ENCODE data around the gene CEP70.
"Not testable (repeated sequence)": the region's sequence is repeated elsewhere in the genome, so short reads cannot be mapped to it uniquely, and the experiment has no call there.

The CEP70 gene

DNA sequence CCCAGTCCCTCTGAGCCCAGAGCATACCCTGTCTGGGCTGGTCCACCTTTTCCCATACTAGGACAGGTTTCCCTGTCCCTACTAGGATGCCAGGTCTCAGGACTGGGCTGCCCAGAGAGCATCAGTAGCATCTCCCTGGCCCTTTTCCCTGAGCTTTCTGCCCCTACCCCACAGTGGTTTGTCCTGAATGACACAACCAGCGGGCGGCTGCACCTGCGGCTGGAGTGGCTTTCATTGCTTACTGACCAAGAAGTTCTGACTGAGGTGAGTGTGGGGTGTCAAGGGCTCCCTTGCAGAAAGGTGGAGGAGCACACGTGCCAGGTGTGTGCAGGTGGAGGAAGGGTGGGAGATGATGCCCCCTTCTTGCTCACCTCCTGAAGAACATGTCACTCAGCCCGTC is 126.1 kb downstream of the CEP70 start:
- no peak for DNase-seq

DNA sequence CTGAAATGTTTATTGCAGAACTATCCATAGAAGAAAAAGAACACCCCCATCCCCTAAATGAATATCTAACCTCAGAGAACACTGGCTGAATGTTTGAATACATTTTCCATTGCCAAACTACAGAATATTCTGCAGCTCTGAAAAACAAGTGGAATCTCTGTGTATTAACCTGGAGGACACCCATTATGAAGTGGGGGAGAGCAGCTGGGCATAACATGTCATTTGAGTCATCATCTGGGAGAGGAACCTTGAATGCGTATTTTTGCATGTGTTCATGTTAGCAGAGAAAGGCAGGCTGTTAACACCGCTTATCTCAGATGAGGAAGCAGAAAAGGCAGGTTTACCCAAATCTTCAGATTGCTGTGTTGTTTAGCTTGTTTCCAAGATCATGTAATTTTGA is 128.1 kb downstream of the CEP70 start:
- DNase-seq, result no peak

DNA sequence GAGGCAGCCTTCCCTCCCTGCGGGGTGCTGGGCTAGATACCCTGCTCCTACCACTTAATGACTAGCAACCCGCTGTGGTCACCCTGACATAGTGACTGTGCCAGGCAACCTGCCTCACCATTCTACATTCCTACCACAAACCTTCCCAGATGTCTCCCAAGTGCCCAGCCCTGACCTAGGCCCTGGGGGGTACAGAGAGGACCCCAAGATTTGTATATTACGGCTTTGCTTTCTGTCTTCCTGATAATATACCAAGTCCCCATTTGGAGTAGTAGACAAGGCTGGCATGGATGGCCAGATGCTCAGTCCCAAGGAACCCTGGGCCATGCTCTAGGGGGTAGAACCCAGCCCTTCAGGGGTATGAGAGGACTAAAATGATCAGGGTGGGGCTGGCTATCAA is 128.6 kb downstream of the CEP70 start:
- DNase-seq, result no peak

DNA sequence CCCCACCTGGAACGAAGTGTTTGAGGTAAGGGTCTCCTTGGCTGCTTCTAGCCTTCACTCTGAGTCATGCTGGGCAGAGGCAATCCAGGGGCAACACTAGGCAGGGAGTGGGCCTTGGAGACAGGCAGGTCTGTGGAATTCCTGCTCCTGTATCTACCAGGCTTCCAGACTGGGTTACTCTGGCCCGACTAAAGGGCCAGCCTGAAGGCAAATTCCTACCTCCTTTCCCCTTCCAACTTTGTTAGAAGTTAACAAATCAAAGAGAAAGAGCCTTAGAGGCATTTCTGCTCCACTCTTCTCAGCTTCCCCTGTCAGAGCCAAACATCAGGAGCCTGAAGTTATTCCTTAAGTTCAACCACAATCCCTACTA is 129.6 kb downstream of the CEP70 start:
- DNase-seq, result no peak

DNA sequence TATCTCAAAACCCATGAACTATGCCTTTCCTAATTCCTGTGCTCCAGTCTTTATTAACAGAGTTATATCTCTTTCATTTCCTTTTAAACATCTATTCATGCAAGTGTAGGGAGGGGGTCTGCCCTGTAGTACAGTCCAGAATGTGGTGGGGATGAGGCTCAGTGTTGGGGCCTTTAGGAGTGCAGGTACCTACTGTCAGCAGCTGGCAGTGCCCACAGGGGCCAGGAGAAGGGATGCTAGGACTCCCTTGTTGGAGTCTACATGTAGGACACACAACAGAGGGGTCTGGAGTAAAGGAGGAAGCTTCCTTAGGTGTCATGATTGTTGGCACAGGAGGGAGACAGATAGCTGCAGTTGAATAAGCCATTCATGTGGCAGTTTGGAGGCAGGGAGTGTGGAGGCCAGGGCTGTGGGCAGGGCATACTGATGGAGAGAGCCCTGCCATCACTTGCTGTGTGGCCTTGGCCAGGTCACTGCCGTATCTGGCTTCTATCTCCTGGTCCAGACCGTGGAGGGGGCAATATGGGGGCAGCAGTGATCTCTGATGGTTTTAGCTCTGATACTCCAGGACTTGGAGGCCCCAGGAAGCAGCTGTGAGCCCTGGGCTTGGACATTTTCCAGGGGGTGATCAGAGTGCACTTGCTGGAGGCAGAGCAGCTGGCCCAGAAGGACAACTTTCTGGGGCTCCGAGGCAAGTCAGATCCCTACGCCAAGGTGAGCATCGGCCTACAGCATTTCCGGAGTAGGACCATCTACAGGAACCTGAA is 130.2 kb downstream of the CEP70 start:
- no peak for DNase-seq

DNA sequence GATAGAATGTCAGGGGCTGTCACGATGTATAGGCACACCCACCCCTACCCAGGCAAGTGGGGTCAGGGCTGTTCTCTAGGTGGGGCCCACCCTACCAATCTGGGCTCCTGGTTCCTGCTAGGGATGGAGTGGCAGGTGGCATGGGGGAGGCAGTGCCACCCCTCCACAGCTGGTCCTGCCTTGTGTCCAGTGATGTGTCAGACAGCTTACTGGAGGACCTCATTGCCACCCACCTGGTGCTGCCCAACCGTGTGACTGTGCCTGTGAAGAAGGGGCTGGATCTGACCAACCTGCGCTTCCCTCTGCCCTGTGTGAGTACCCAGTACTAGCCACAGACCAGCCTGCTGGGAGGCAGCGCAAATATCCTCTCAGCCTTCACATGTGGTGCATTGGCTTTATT is 132.2 kb downstream of the CEP70 start:
- no peak for DNase-seq

DNA sequence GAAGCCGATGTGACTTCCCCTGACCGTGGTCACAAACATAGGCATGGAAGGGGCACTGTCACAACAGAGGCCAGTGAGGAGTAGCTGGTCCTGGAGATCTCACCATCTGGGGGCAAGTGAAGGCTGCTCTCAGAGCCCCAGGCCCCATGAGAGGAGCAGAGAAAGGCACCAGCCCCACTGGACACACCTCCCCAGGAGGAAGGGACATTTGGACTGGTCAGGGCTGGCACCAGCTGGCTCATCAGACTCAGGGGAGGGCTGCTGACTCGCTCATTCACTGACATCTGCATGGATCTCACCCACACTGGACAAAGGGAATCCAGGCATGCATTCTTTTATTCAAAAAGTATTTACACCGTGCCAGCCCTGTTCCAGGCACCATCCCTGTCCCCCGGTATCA is 132.8 kb downstream of the CEP70 start:
- DNase-seq, result no peak

DNA sequence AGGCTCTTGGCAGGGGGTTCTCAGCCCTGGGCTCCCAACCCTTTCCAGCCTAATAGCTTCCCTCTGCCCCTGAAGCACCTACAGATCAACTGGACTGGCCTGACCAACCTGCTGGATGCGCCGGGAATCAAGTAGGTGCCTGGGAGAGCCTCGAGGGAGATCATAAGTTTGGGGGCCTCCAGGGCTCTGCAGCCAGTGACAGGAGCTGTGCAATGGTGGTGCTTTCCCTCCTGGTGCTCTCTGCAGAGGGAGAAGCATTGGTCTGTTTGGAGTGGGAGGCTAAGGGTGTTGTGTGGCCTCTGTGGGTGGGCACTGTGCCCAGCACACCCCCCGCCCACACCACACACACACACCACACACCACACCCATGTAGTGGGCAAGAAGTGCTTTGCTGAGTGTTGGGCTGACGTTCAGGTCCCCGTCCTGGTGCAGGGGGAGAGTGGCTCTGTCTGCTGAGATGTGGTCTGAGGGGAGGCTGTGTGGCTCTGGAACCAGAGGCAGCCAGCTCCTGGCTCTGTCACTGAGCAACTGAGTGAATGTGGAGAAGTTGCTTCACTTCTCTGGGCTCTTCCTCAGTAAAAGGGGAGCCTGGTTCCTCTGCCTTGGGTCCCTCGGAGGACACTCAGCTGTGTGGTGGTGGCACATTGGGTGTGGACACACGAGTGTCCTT is 133.4 kb downstream of the CEP70 start:
- no peak for DNase-seq

DNA sequence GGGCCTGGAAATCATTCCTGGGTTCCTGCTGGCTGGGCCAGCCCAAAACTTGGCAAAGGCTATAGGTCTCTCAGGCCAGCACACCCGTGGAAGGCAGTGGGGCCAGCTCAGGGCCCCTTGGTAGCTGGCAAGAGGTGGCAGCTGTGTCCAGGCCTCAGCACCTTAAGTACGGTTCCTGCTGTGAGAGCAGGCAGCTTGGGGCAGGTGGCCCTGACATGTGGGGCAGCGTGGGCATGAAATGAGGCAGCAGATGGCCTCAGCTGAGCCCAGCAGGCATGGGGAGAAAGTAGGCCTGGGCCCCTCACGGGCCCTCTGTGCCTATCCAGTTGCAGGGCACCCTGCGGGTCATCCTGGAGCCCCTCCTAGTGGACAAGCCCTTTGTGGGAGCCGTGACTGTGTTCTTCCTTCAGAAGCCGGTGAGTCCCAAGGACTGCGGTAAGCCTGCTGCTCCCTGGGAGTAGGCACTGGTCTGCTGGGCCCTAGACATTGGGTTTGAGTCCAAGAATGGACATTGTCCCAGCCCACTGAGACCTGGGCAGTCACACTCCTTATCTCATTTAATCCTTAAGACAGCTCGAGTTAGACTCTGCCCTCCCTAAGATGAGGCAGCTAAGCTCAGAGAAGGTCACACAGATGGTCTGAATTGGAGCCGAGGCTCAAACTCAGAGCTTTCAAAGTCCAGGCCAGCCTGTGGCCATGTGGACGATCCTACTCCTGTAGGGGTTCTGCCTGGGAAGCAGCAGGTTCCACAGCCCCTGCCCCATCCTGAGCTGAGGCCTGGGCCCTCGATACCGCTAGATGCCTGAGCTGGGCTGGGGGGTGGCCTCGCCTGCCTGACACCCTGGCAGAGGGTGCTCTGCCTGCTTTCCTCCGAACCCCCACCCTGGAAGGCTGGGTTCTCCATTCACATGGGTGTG is 134.2 kb downstream of the CEP70 start:
- no peak for DNase-seq

DNA sequence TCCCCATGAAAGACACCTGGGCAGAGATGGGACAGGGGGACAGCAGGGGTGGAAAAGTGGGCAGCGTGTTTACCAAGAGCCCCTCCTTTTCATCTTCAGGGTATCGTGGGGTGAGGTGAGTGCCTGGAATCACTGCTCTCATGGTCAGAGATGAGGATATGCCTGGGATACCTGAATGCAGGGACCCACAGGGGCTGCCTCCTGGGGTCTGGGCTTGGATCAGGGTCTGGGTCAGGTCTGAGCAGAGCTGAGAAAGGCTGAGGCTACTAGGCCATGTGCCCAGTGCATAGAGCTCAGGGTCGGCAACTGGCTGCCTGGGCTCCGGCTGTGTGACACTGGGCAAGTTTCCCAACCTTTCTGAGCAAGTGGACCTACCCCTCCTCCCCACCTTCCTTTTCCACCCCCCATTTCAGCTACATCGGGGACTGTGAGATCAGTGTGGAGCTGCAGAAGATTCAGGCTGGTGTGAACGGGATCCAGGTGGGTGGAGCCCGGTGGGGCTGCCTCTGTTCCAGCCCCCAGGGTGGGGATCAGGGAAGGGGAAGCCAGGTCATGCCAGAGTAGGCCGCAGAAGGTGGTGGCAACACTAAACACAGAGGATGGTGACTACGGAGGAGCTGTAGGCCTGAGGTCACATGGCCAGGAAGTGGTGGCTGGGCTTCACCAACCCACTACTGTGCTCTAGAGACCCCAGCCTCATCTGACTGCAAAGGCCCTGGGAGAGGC is 135.1 kb downstream of the CEP70 start:
- no peak for DNase-seq

DNA sequence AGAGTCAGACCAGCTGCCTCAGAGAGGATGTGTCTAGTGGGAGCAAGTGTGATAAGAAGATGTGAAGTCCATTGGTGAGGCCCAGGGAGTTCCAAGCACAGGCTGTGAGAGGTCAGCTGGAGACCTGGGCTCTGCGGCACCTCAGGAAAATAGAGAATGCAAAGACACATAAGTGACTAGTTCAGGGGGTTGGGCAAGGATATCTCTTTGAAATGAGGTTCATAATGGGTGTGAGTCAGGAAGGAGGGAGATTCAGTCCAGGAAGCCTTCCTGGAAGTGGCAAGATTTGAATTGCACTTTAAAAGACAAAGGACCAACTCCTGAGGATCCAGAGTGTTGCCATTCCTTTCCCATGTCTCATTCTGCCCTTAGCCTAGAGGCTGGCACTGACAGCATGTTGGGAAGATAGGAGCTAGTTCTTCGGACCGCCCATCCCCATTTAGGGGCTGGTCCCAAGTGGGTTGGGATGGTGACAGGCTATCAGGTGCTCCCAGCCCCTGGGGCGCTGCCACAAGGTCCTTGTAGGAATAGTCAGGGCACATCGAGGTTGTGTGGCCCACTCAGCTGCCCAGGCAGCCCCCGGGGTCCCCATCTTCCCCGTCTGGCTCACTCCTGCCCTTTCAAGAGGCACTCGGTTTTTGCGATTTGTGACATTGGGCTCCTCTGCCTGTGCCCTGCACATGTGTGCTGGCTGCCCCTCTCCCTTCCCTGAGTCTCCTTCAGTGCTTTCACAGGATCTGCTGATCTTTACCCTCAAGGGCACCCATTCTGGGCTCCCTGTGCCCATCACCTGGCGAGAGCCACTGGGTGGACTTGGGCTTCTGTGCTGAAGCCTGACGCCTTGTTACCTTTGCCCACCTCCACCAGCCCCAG is 136.0 kb downstream of the CEP70 start:
- no peak for DNase-seq

DNA sequence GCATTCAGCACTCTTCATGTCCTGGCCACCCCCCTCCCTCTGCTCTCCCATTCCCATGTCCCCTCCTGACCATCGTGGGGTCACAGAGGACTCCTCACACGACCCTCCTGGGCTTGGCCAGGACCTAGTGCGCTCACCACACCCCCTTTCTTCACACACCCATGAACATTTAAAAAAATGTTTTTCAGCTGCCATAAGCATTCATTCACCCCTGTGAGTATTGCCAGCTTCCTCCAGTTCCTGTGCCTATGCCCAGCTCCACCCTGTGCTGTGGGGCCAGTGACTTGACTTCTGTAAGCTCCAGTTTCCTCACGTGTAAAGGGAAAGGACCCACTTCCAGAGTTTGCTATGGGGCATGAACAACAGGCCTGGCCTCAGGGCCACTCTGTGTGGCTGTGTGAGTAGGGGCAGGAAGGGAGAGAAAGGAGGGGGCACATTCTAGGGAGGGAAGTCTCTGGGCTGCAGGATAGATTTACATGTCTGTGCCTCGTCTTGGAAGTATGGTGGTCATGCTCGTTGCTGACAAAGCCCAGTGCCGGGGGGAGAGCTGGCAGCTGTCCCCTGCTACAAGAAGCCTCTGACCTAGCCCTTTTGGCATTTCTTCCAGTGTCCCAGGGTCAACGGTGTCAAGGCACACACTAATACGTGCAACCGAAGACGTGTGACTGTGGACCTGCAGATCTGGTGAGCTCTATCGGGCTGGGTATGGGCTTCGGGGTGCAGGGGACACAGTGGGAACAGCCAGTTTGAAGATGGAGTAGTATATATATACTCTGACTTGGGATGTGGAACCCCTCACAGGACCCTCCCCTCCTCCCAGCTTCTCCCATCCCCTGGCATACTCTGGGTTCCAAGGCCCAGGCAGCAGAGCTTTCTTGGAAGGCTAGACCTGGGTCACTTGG is 136.8 kb downstream of the CEP70 start:
- DNase-seq, result no peak

DNA sequence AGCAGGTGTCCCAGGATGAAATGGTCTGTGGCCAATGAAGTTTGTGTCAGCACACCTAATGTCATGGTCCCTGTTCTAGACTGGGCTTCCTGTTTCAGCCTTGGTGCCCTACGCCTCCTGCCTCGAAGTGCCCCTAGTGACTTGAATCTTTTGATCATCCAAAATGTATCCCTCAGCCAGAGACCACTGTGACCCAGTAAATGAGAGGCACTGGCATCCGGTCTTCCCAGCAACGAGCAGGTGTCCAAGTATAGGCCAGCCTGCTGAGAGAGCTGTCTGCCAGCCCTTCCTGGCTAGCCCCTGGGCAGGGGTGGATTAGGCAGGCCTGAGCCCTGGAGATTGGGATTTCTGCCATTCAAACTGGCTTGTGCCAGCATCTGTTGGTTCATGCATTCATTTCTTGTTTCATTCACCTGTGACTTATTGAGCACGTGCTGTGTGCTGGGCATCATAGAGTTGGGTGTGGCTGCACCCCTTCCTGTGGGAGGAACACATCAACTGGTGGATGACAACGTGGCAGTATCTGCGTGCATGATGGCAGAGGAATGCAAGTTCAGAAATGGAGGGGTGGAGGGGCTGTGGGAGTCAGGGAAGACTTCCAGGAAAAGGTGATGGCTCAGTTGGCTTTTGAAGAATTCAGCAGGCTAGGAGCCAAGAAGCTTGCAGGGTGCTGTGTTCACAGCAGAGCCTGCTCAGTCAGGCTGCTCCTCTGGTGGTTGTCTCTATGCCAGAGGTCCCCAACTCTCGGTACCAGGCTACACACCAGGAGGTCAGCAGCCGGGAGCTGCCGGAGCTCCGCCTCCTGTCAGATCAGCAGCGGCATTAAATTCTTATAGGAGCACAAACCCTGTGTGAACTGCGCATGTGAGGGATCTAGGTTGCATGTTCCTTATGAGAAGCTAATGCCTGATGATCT is 138.0 kb downstream of the CEP70 start:
- no peak for DNase-seq

DNA sequence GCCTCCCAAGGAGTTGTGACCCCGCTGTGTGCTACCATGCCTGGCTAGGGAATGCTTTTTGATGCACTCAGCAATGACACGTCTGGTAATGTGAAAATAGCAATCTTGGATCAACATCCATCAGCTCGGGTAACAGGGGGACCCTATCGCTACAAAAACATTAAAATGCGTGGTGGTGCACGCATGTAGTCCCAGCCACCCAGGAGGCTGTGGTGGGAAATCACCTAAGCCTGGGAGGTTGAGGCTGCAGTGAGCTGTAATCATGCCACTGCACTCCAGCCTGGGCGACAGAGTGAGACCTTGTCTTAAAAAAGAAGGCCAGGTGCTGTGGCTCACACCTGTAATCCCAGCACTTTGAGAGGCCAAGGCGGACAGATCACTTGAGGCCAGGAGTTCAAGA is 140.1 kb downstream of the CEP70 start:
- DNase-seq, result not testable (repeated sequence)

DNA sequence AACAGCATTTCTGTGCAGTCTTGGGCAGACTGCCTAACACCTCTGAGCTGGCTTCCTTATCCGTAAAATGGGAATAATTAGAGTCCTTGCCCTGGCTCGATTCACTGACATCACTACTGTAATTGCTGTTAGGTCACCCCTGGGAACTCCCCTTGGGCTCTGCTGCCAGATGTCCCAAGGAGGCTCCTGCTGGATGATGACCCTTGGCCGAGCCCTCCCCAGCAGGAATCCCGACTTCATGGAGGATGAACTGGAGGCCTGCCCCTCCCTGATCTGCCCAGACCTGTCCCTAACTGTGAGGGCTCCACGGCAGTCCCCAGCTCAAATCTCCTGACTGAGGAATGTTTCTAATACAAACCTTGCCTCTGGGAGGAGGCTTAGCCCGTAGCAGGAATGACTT is 141.6 kb downstream of the CEP70 start:
- DNase-seq, result no peak

DNA sequence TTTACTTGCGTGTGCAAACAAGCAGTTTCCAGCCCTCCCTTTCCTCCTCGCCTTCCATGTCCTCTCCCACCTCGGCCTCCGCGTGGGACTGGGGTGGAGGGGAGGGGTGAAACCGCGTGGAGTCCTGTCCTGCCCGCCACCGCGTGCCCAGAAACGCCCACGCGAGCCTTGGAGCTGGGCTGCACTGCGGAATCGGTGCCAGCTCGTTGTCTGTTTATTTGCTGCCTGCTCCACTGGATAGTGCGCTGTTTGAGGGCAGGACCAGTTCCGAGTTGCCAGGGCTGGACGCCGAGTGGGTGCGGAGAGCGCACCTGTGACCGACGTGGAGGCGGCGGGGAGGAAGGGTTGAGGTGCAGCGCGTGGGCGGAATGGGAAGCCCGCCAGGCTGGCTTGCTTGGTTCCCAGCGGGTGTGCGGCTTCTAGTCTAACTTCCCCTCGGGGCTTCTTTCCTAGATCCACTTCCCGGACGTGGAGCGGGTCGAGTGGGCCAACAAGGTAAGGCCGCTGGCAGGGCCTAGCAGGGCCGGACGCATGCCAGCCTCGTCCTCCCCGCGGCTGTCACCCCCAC is 142.4 kb downstream of the CEP70 start:
- DNase-seq, result no peak

DNA sequence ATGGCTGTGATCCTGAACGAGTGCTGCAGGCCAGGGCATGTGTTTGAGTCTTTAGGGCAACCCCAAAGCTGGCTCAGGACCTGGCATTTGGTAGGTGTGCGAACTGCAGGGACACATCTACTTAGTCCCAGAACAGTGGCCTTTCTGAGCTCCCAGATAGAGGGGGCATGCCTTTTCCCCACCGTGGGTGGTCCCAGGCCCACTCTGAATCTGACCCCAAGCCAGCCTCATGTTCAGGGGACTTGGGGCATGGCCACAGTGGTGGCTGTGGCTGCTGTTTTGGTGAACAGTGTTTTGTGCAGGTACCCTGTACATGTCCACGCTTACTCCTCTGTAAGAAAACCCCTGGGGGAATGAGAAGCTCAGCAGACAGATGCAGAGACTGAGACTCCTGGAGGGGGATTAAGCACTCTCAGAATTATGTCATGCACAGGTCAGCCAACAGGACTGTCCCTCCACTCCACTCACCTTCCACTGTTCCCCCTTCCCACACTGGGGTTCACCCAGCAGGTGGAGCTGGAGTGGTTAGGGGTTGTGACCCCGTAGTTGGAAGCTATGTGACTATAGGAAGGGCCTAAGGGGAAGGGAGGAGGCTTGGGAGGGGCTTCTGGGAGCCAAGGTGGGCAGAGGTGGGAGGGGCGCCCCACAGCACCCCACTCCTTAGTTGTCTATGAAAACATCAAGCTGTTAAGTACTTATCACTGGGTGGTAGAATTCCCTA is 143.2 kb downstream of the CEP70 start:
- DNase-seq, result no peak

DNA sequence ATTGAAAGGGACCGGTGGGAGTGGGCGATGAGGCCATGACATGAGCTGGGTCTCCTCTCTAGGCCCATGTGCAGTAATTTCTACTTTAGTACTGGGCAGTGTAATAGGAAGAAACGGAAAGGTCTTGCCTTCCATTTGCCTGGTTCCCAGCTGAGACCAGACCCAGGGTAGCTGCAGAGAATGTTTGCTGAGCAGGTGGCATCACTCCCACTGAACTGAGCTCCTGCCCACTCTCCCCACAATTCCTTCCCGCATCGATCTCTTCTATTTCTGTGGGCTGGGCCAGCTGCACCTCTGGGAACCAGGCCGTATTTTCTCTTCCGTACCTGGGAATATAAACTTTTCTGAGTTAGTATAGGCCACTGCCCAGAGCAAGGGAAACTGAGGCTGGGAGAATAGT is 143.9 kb downstream of the CEP70 start:
- DNase-seq, result no peak

DNA sequence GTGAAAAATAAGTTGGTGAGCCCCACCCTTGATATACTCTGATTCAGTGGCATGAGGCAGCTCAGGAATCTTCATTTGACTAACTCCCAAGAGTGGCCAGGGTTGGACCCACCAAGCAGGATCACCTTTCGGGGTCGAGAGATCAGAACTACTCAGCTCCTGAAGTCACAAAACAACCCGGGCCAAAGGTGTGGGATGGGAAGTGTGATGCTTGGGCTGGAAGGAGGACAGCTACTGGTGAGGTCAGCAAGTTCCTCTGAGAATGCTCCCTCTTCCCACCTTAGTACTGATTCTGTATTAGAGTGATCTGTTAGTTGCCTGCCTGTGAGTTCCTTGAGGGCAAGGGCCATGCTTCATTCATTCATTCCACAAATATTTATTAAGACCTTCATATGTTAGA is 144.6 kb downstream of the CEP70 start:
- DNase-seq, result no peak
